RWPE1 (cell line): ENCODE results near the gene IGF1R.

Experiments
- CTCF ChIA-PET: fragments of 350-600 bp; sonication (Branson Sonifier 250); formaldehyde crosslinking; extraction: SDS; loops from one replicate; lab custom pipeline; 2021; lab: Yijun Ruan, JAX
- POLR2A ChIA-PET: fragments of 400-600 bp; formaldehyde crosslinking; extraction: SDS; loops from one replicate; lab custom pipeline; 2020; ENCODE audit warnings: antibody characterized with exemption; ENCODE audit not compliant: low non-redundant PET; lab: Yijun Ruan, JAX
- DNase-seq: peaks from one replicate; pipeline ENCODE4 v3.0.0; 2012; ENCODE audit warnings: low spot score
- H3K27ac ChIP-seq: fragments of 450-650 bp; 2 replicates; pipeline ENCODE4 v1.5.1; 2017
- TF ChIP-seq, protein P1 (sequence below): fragments of 450-650 bp; conservative IDR thresholded peaks from 2 replicates; pipeline ENCODE4 v1.5.1; 2017; ENCODE audit warnings: low read depth, mild to moderate bottlenecking

IGF1R gene

DNA sequence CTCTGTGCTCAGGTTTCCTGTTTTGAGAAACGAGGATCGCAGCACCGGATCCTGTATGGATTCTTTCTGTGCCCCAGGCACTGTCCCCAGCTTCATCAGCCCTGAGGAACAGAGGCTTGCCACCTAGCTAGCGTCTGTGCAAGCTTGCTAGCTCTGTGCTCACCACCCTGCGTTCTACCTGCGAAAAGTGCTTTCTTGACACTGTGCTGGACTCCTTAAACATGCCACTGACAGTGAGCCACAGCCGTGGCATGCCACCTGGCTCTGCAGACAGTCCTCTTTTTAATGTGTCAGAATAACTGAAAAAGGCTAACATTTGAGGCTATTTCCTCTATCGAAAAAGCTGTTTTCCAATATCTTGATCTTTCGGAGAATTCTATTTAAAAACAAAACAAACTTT lies 357.8 kb downstream of the IGF1R start:
- ChIA-PET CTCF (no interaction called here), POLR2A (no interaction called here)
- H3K27ac ChIP-seq: no peak overlapping the region
- no peak for DNase-seq
- TF ChIP-seq, protein P1, sequence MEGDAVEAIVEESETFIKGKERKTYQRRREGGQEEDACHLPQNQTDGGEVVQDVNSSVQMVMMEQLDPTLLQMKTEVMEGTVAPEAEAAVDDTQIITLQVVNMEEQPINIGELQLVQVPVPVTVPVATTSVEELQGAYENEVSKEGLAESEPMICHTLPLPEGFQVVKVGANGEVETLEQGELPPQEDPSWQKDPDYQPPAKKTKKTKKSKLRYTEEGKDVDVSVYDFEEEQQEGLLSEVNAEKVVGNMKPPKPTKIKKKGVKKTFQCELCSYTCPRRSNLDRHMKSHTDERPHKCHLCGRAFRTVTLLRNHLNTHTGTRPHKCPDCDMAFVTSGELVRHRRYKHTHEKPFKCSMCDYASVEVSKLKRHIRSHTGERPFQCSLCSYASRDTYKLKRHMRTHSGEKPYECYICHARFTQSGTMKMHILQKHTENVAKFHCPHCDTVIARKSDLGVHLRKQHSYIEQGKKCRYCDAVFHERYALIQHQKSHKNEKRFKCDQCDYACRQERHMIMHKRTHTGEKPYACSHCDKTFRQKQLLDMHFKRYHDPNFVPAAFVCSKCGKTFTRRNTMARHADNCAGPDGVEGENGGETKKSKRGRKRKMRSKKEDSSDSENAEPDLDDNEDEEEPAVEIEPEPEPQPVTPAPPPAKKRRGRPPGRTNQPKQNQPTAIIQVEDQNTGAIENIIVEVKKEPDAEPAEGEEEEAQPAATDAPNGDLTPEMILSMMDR: no peak

DNA sequence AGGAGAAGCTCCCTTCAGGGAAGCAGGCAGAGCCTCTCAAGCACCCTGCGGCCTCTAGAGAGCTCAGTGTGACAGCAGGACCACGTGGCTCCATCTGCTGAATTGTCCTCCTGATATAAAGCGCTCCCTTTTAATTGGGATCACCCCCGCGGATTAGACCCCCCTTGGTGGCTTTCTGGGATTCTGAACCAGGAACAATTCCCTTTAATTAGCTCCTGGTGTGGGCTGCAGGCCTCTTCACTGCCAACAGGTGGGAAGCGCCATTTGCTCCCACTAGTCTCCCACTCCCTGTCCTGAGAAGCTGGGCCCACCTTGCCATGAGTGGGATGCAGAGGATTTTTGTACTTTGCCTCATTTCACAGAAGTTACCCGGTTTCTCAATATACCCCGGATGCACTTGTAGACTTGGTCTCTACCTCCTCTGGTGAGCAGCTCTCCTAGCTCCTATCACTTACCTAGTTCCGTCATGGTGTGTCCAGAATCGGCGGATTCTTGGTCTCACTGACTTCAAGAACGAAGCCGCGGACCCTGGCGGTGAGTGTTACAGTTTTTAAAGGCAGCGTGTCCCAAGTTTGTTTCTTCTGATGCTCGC lies 358.7 kb downstream of the IGF1R start:
- ChIA-PET CTCF (interaction anchor here (0.6 kb wide), 1 partner anchor 98 kb away, joined by 3 read pairs; the partner anchor contains the start of gene SYNM), POLR2A (no interaction called here)
- DNase-seq: no peak
- no peak overlapping the region for H3K27ac ChIP-seq
- TF ChIP-seq, protein P1: no peak

DNA sequence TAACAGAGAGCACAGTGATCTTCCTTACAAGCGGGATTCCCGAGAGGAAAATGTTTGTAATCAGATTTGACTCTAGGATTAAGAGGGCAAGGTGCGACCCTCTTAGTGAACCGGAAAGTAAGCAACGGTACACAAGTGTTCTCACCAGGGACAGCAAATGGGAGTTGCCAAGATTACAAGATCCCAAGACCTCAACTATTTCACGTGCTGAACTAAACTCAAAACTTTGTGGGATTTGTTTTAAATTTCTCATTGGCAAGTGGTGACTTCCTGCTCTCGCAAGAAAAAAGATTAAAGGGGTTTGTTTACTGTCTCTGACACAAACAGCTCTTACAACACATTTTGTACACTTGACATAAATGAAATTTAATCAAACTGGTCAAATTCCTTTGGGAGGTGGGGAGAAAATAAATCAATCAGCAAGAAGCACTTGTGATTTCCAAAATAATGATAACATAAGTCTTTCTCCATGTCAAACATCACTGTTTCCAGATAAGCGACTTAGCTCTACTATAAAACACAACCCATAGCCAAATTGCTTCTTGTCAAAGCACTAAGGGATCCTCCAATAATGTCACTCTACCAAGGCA lies 361.5 kb downstream of the IGF1R start:
- CTCF ChIA-PET: no interaction called here
- TF ChIP-seq, protein P1: no peak
- no peak overlapping the region for H3K27ac ChIP-seq
- POLR2A ChIA-PET: no interaction called here
- DNase-seq: no peak

DNA sequence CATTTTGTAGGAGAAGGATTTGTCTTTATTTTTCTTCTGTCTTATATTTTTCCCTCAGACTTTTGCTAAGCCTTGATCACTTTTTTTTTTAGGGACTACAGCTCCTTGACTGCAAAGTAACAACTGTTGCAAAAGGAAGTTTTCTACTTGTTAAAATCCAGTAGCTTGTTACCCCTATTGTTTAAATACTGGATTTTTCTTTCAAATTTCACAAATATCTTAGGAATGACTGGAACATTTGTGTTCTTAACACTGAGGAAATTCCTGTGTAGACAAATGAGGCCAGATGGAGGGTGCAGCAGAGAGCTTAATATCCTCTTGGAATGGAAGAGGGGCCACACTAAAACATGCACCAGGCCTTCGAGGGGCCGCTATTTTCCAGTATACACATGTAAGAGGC lies 362.4 kb downstream of the IGF1R start:
- no peak overlapping the region for H3K27ac ChIP-seq
- TF ChIP-seq, protein P1: no peak
- ChIA-PET CTCF (interaction anchor here (0.6 kb wide), 1 partner anchor 235 kb away, joined by 4 read pairs; no protein-coding TSS in a partner anchor), POLR2A (no interaction called here)
- DNase-seq: no peak
